H9 (cell line): Measurements from ENCODE around the gene YDJC. TPM values are rescaled to one million over a fixed set of nuclear protein-coding genes. Genes with fewer than 3 reads are reported as not detected.

Source experiments
- DNase-seq: peaks from one replicate; pipeline ENCODE4 v3.0.0-alpha.2; 2017
- H2AFZ ChIP-seq: one replicate; pipeline ENCODE4 v1.6.1; 2013; ENCODE audit warnings: mild to moderate bottlenecking, low read length, control low read depth, moderate library complexity
- H2AK5ac ChIP-seq: 2 replicates; pipeline ENCODE4 v1.6.1; 2013; ENCODE audit warnings: low read length, control low read depth, mixed read lengths; ENCODE audit not compliant: insufficient read length
- H2BK120ac ChIP-seq: one replicate; pipeline ENCODE4 v1.6.1; 2013; ENCODE audit warnings: low read depth, mild to moderate bottlenecking, low read length, control low read depth, inconsistent platforms; ENCODE audit not compliant: poor library complexity, severe bottlenecking
- H2BK12ac ChIP-seq: 2 replicates; pipeline ENCODE4 v1.6.1; 2013; ENCODE audit warnings: low read length, control low read depth, mixed read lengths, low read depth; ENCODE audit not compliant: insufficient read length
- H2BK15ac ChIP-seq: 2 replicates; pipeline ENCODE4 v1.6.1; 2013; ENCODE audit warnings: low read depth, low read length, control low read depth
- H2BK20ac ChIP-seq: one replicate; pipeline ENCODE4 v1.6.1; 2013; ENCODE audit warnings: low read depth, mild to moderate bottlenecking, low read length, control low read depth, inconsistent platforms; ENCODE audit not compliant: poor library complexity, severe bottlenecking
- H2BK5ac ChIP-seq: 2 replicates; pipeline ENCODE4 v1.6.1; 2013; ENCODE audit warnings: low read length, control low read depth, mixed read lengths; ENCODE audit not compliant: insufficient read length
- H3K14ac ChIP-seq: 2 replicates; pipeline ENCODE4 v1.6.1; 2013; ENCODE audit warnings: low read length, control low read depth; ENCODE audit not compliant: insufficient read depth
- H3K18ac ChIP-seq: 2 replicates; pipeline ENCODE4 v1.6.1; 2013; ENCODE audit warnings: low read depth, mild to moderate bottlenecking, mixed read lengths, low read length, control low read depth; ENCODE audit not compliant: insufficient read length
- H3K23ac ChIP-seq: 2 replicates; pipeline ENCODE4 v1.6.1; 2013; ENCODE audit warnings: low read length, control low read depth, mixed read lengths, low read depth; ENCODE audit not compliant: insufficient read length
- H3K23me2 ChIP-seq: 2 replicates; pipeline ENCODE4 v1.6.1; 2013; ENCODE audit warnings: low read depth, mild to moderate bottlenecking, mixed read lengths, low read length, control low read depth; ENCODE audit not compliant: insufficient read length, poor library complexity, severe bottlenecking
- H3K27ac ChIP-seq: 2 replicates; pipeline ENCODE4 v1.5.1; 2013; ENCODE audit warnings: low read length, control low read depth, mixed read lengths, low read depth; ENCODE audit not compliant: insufficient read length
- H3K27me3 ChIP-seq: 2 replicates; pipeline ENCODE4 v1.6.1; 2013; ENCODE audit warnings: low read length, control low read depth, inconsistent platforms; ENCODE audit not compliant: insufficient read depth
- H3K4ac ChIP-seq: 2 replicates; pipeline ENCODE4 v1.6.1; 2013; ENCODE audit warnings: low read depth, mild to moderate bottlenecking, control low read depth, inconsistent platforms, low read length, moderate library complexity
- H3K4me1 ChIP-seq: 2 replicates; pipeline ENCODE4 v1.6.1; 2013; ENCODE audit warnings: low read length, control low read depth, inconsistent platforms; ENCODE audit not compliant: insufficient read depth
- H3K4me2 ChIP-seq: 2 replicates; pipeline ENCODE4 v1.6.1; 2013; ENCODE audit warnings: low read length, control low read depth, mixed read lengths; ENCODE audit not compliant: insufficient read length, insufficient read depth
- H3K56ac ChIP-seq: 2 replicates; pipeline ENCODE4 v1.6.1; 2013; ENCODE audit warnings: low read depth, mild to moderate bottlenecking, mixed read lengths, low read length, control low read depth; ENCODE audit not compliant: insufficient read length
- H3K79me1 ChIP-seq: 2 replicates; pipeline ENCODE4 v1.6.1; 2013; ENCODE audit warnings: low read depth, mild to moderate bottlenecking, moderate library complexity, low read length, control low read depth, inconsistent platforms; ENCODE audit not compliant: insufficient read depth, poor library complexity, severe bottlenecking
- H3K79me2 ChIP-seq: 2 replicates; pipeline ENCODE4 v1.6.1; 2013; ENCODE audit warnings: low read length, control low read depth, inconsistent platforms; ENCODE audit not compliant: insufficient read depth
- H3K9ac ChIP-seq: 2 replicates; pipeline ENCODE4 v1.6.1; 2013; ENCODE audit warnings: low read length, control low read depth, mixed read lengths; ENCODE audit not compliant: insufficient read length; ENCODE audit errors: extremely low read depth
- H3K9me3 ChIP-seq: one replicate; pipeline ENCODE4 v1.6.1; 2013; ENCODE audit warnings: low read depth, low read length, inconsistent platforms; ENCODE audit not compliant: control insufficient read depth
- H3T11ph ChIP-seq: one replicate; pipeline ENCODE4 v1.6.1; 2013; ENCODE audit warnings: mild to moderate bottlenecking, low read length, control low read depth, inconsistent platforms
- H4K20me1 ChIP-seq: one replicate; pipeline ENCODE4 v1.6.1; 2013; ENCODE audit not compliant: control insufficient read depth, insufficient read length, insufficient read depth
- H4K5ac ChIP-seq: 2 replicates; pipeline ENCODE4 v1.6.1; 2013; ENCODE audit warnings: low read depth, mild to moderate bottlenecking, mixed read lengths, low read length, control low read depth; ENCODE audit not compliant: insufficient read length
- H4K8ac ChIP-seq: replicated peaks from 2 replicates; pipeline ENCODE4 v1.6.1; 2013; ENCODE audit warnings: low read length, control low read depth, mixed read lengths, low read depth; ENCODE audit not compliant: insufficient read length
- H4K91ac ChIP-seq: 2 replicates; pipeline ENCODE4 v1.6.1; 2013; ENCODE audit warnings: low read depth, mild to moderate bottlenecking, moderate library complexity, mixed read lengths, low read length, control low read depth; ENCODE audit not compliant: insufficient read length
- H3K27ac Mint-ChIP-seq, 3 experiments: 2 replicates in 2 of 3; 3 replicates in 1 of 3; pipeline ENCODE4 v1.8.0; 2020 to 2021; ENCODE audit warnings: mixed read lengths in 3 of 3, mild to moderate bottlenecking in 1 of 3, moderate library complexity in 1 of 3
- H3K27me3 Mint-ChIP-seq: 2 replicates; pipeline ENCODE4 v1.8.0; 2021; ENCODE audit warnings: low read depth, mild to moderate bottlenecking, moderate library complexity, mixed read lengths
- H3K36me3 Mint-ChIP-seq, 3 experiments: 2 replicates in 2 of 3; 3 replicates in 1 of 3; pipeline ENCODE4 v1.8.0; 2020 to 2021; ENCODE audit warnings: low read depth in 3 of 3, mixed read lengths in 3 of 3; ENCODE audit not compliant: insufficient read depth in 1 of 3
- H3K4me1 Mint-ChIP-seq, 2 experiments: 2 replicates each; pipeline ENCODE4 v1.8.0; 2020; ENCODE audit warnings: mixed read lengths in 2 of 2
- H3K4me3 Mint-ChIP-seq, 2 experiments: 2 replicates in 1 of 2; 3 replicates in 1 of 2; pipeline ENCODE4 v1.8.0; 2020 to 2021; ENCODE audit warnings: mild to moderate bottlenecking in 2 of 2, mixed read lengths in 2 of 2, moderate library complexity in 1 of 2
- H3K9me3 Mint-ChIP-seq, 2 experiments: 2 replicates in 1 of 2; 3 replicates in 1 of 2; pipeline ENCODE4 v1.8.0; 2020; ENCODE audit warnings: mild to moderate bottlenecking in 2 of 2, mixed read lengths in 2 of 2, moderate library complexity in 1 of 2
- CTCF ChIP-seq: fragments of 200-600 bp; sonication (generic); conservative IDR thresholded peaks from 3 replicates; pipeline ENCODE4 v1.8.0; 2021; ENCODE audit warnings: antibody characterized with exemption, mild to moderate bottlenecking
- WGBS: extraction: QIAGEN DNeasy Blood & Tissue Kit; methylation state at CpG from one replicate; pipeline ENCODE4 v1.1.7; 2013; ENCODE audit warnings: missing lambda C conversion rate, low lambda C conversion rate, mixed read lengths; ENCODE audit not compliant: insufficient read length; ENCODE audit errors: extremely low coverage; 5-methylcytosine and 5-hydroxymethylcytosine counted together
- total RNA-seq: library from RNA; stranded (reverse); gene quantifications from 2 replicates; pipeline ENCODE4 v1.2.1, GENCODE V29; 2021

YDJC gene
- total RNA-seq, 1 experiment from 2014 or later, result 30.2 TPM

DNA sequence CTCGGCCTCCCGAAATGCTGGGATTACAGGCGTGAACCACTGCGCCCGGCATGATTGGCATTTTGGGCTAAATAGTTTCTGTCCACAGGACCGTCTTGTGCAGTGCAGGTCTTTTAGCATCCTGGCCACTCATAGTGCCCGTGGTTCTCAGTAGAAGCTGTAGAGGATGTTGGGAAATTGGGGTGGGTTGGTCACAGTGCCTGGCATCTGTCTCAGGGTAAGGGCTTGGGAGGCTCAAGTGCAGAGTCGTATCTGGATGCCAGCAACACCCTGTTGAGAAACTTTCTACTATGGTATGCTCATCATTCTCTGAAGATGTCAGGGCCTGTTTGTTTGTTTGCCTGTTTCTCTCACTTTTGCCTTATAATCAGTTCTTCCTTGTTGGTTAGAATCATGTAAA is 40.4 kb downstream of the YDJC start:
- H3K27me3 ChIP-seq, result no peaks in the 10 kb centered on the region
- no peak overlapping the region for H3K14ac ChIP-seq
- H2AK5ac ChIP-seq, result no peak overlapping the region
- no peaks in the 10 kb centered on the region for H3K23me2 ChIP-seq
- H3K4me2 ChIP-seq, result no peak overlapping the region
- H4K91ac ChIP-seq, result no peak overlapping the region
- no peaks in the 10 kb centered on the region for H4K20me1 ChIP-seq
- no peak overlapping the region for H4K5ac ChIP-seq
- whole genome bisulfite sequencing, result no CpG with 5 or more reads among the region's 8 CpGs
- H4K8ac ChIP-seq, result no peak overlapping the region
- no peak overlapping the region for H2BK20ac ChIP-seq
- Mint-ChIP-seq H3K27ac (no peak overlapping the region; a peak in 1 of 7 replicates), H3K9me3 (no peaks in the 10 kb centered on the region), H3K4me3 (no peak overlapping the region), H3K27me3 (no peaks in the 10 kb centered on the region), H3K36me3 (peaks cover 18 to 32% (median 28%) of the 10 kb centered on the region in 3 experiments; a peak in 6 of 7 replicates), H3K4me1 (peaks cover 22 to 24% of the 10 kb centered on the region in 2 experiments)
- H3T11ph ChIP-seq, result no peak overlapping the region
- H3K4me1 ChIP-seq, result no peaks in the 10 kb centered on the region
- H3K4ac ChIP-seq, result no peak overlapping the region
- no peak overlapping the region for H3K18ac ChIP-seq
- no peak overlapping the region for H2BK120ac ChIP-seq
- no peak overlapping the region for H2BK15ac ChIP-seq
- H3K27ac ChIP-seq, result no peak overlapping the region
- H3K23ac ChIP-seq, result no peak overlapping the region
- no peak for TF ChIP-seq CTCF
- no peak overlapping the region for H2AFZ ChIP-seq
- peaks cover 11% of the 10 kb centered on the region for H3K79me1 ChIP-seq
- H2BK12ac ChIP-seq, result no peak overlapping the region
- H3K9ac ChIP-seq, result no peak overlapping the region
- H2BK5ac ChIP-seq, result no peak overlapping the region
- peaks cover 53% of the 10 kb centered on the region; the same call in 1 of the 2 replicates for H3K79me2 ChIP-seq
- H3K56ac ChIP-seq, result no peak overlapping the region
- H3K9me3 ChIP-seq, result no peaks in the 10 kb centered on the region
- DNase-seq, result no peak
